GM19193 (cell line): ENCODE data around the gene ZSCAN9.

Experiments used
- POLR2A ChIP-seq: IDR thresholded peaks from 4 replicates; pipeline ENCODE4 v1.6.1; 2011; ENCODE audit not compliant: insufficient read depth, insufficient read length; ENCODE audit errors: extremely low read depth

The ZSCAN9 gene

DNA sequence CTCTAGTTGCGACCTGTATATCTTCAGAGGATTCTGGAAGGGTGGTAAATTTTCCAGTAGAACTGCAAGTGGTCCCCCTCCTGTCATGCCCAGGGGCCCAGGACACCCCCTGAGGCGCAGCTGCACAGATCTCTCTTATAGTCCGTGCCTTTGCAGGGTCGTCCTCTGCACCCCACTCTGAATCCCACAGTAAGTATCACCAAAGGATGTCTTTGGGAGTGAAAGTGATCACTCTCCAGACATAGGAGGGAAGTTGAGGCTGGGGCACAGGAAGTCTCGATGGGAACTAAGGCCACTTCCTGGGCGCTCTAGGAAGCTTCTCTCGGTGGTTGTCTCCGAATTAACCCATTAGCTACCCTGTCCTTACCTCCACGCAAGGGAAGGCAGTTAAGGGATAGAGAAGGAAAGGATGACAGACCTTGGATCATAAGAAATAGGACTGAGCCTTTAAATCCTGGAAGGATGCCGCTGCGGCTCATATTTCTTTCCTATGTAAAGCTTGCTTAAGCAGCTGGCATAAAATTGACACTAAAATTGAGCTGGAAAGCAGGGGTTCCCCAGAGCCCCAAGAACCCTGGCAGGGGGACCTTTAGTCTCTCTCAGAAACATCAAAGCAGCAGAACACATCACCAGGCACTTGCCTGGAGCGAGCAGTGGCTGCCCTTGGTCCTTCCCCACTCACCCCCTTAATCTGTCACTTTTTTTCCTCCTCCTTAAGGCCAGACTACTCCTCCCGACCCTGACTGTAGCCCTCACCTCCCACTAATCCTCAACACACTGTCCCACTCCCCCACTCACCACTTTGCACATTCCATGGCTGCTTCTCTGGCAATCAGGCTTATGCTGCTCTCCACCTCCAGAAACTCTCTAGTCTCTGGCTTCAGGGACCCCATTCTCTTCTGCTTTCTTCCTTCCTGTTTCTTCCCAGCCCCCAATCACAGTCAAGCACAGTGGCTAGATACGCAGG lies 27.2 kb downstream of the ZSCAN9 start, which contains the start of gene ZKSCAN4:
TSS of gene ZKSCAN4 (minus strand) at position 261 of the 967 bp plus-strand sequence. CDS start 289 bp downstream, outside the sequence.
- TF ChIP-seq POLR2A = peak; percentile 48

DNA sequence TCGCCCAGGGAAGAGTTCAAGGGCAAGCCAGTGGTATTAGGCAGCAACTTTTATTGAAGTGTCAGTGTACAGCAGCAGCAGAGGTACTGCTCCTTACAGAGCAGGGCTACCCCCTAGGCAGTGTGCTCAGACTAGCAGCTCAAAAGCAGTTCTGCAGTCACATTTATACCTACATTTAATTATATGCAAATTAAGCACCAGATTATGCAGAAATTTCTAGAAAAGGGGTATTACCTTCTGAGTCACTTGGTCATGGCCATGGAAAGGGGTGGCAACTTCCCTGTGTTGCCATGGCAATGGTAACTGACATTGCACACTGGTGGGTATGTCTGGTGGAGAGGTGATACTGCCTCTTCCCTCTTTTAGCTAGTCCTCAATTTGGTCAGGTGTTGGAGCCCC lies 29.0 kb downstream of the ZSCAN9 start:
- no peak for TF ChIP-seq POLR2A

DNA sequence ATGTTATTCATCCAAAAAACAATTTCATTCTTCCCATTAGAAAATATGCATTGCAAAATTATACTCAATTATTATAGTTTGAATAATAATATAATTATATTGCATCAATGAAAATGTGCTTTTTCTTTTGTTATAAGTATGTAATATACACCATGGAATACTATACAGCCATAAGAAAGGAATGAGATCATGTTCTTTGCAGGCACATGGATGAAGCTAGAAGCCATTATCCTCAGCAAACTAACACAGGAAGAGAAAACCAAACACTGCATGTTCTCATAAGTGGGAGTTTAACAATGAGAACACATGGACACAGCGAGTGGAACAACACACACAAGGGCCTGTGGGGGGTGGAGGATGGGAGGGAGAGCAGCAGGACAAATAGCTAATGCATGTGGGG lies 32.0 kb downstream of the ZSCAN9 start:
- TF ChIP-seq POLR2A = no peak

DNA sequence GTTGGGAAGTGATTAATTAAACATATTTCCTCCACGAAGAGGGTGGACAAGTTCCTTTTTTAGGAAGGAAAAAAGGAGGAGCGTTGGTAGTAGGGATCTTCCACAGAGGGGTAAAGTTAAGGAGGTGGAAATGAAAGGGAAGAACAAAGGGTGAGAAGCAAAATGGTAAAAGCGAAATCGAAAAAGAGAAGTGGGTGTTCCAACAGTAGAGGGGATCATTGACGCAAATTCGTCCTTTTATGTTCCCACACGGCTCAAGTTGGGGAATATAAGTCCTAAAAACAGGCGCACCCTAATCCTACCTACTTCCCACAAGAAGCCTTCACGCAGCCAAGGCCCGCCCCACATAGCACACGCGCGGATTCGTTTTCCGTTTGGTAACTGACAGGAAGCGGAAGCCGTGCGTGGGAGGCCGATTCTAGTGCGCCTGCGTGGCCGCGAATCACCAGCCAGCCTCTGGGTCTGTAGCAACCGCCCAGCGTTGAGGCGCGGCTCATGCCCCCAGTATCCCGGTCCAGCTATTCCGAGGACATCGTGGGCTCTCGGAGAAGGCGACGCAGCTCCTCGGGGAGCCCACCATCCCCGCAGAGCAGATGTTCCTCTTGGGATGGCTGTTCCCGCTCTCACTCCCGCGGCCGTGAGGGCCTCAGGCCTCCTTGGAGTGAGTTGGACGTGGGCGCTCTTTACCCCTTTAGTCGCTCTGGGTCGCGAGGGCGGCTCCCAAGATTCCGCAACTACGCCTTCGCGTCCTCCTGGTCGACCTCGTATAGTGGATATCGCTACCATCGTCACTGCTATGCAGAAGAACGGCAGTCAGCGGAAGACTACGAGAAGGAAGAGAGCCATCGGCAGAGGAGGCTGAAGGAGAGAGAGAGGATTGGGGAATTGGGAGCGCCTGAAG lies 34.1 kb downstream of the ZSCAN9 start, which contains the start of gene NKAPL:
TSS of gene NKAPL (plus strand) at position 421 of the 901 bp plus-strand sequence. CDS start at position 496, 75 bp downstream.
- TF ChIP-seq POLR2A = peak; percentile 39

DNA sequence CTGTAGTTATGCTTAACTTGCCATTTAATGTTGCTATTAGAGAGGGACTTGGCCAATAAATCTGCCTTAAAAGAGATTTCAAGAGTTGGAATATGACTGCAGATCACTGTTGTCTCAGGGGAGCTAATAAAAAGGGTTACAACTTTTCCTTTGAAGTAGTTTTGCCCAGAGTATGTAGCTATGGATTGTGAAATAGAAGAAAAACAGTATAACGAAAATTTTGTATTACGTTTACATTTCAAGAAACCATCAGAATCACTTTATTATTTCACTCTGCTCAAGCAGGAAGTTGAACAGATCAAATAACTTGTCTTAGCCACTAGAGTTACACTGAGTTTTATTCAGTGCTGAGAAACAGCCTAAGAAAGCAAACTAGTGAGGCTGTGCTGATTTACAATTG lies 38.8 kb downstream of the ZSCAN9 start:
- TF ChIP-seq POLR2A = no peak

DNA sequence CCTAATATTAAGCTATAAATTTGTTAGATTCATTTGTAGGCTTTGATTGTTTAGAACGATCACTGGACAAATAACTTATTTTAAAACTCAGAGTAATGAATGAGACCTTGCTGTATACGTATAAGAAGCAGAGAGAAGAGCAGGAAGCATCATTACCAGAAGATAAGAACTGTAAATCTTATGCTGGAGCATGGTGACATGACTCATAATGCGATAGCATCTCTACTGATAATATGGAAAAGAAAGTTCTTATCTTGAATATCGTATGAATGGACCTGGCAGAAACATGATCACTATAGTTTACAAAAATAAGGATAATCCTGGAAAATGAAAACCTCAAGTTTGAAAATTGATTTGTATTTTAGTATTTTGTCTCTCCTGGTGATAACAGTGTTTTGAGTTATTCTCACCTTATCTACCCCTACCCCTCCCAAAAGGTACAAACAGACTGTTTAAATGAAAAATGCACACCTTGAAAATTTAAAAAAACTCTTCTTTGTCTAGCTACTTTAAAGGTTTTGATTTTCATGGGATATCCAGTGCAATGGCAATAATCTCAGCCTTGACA lies 39.8 kb downstream of the ZSCAN9 start:
- TF ChIP-seq POLR2A = no peak

DNA sequence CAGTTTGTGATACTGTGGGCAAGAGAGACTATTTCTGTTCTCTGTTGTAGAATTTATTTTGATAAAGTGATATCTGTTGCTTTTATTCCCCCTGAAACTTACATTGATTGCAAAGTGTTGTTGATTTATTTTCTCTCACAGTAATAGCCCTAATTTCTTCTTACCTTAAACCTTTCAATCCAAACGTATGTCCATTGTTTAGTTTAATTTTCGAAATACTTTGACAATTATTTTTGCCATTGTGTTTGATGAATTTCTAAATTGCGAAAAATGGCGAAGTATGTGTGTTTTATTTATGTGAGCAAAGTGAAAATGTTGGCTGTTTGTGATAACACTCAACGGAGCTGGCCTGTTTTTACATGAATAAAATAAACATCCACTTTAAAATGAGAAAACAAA lies 41.5 kb downstream of the ZSCAN9 start:
- no peak for TF ChIP-seq POLR2A

DNA sequence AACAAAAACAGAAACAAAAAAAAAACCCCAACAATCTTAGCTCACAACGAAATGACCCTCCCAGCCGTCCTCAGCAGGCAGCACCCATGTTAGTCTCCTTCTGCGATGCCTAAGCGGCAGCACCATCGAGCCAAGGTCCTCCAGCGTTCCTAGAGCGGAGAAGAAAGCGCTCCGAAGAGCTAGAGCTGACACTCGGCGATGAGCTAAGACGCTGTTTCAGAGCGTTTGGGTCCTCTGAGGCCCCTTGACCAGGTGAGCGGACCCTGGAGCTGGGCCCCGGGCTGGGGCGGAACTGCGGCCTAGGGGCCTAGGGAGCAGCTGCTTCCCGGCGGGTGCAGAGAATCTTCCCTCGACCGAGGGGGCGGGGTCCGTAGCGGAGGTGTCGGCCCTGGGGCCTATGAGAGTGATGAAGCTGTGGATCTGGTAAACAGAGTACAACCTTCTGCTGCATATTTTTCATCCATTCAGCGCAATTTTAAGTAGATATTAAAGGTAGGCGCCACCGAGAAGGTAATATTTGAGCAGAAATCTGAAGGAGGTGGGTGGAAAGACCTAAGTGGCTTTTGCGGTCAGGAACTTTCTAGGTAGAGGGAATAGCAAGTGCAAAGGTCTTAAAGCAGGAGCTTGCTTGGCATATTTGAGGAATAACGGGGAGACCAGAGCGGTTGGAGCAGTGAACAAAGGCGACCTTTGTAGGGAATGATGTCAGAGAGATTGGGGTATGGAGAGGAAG lies 42.1 kb downstream of the ZSCAN9 start, which contains the start of gene ZSCAN26:
TSS of gene ZSCAN26 (plus strand) at position 182 of the 733 bp plus-strand sequence. CDS start 4,777 bp downstream, outside the sequence.
- peak; percentile 80 for TF ChIP-seq POLR2A

DNA sequence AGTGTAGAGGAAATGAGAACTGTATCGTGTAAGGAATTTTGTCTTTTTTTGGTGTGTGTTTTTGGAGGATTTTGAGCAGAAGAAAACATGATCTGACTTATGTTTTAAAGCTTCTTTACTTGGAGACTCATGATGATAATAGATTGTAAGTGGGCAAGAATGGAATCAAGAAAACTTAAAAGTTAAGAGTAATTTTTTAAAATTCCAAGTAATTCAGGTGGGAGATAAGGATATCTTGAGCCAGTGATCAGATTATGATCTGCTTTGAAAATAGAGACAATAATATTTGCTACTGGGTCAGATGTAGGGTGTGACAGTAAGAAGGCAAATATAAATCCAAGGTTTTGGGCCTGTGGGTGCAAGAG lies 42.6 kb downstream of the ZSCAN9 start:
- no peak for TF ChIP-seq POLR2A

DNA sequence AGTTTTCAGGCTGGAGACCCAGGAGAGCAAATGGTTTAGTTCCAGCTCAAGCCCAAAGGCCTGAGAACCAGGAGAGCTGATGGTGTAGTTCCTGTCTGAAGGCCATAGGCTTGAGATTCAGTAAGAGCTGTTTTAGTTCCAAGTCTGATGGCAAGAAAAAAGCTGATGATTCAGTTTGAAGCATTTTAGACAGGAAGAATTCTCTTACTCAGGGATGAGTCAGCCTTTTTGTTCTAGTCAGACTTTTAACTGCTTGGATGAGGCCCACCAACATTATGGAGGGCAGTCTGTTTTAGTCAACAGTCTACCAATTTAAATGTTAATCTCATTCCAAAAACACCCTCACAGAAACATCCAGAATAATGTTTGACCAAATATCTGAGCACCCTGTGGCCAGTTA lies 44.4 kb downstream of the ZSCAN9 start:
- TF ChIP-seq POLR2A = no peak

DNA sequence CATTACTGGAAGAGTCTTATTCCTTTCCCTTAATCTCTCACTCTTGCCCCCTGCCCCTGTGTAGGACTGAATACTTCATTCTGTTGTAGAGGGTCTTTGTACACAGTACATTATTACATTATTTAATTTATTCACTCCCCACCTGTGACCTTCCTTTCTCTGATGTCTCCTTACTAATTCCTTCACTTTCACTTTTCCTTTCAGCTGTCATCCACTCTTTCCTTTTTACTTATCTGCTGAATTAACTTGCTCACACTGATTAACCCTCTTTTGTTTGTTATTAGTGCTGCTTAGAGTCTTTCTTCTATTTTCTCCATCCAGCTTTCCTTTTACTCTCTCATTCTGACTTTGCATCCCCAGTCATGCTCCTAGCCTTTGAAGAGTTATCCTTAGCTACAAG lies 49.8 kb downstream of the ZSCAN9 start:
- no peak for TF ChIP-seq POLR2A

DNA sequence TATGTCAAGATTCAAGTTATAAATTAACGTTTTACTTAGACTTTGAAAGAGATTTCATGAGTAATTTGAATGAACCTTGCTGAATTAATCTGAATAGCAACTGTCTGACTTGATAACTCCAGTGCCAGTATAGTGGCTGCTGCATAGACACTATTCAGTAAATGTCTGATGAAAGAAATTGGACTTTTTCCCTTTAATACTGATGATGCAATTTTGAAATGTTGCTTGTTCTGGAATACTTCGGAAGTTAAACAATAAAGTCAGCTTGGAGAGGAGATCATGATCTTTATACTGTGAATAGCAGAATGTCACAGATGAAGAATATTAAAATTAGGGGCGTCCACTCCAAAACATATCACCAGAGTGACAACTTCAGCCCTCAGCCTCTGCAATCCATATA lies 52.7 kb downstream of the ZSCAN9 start:
- TF ChIP-seq POLR2A = no peak

DNA sequence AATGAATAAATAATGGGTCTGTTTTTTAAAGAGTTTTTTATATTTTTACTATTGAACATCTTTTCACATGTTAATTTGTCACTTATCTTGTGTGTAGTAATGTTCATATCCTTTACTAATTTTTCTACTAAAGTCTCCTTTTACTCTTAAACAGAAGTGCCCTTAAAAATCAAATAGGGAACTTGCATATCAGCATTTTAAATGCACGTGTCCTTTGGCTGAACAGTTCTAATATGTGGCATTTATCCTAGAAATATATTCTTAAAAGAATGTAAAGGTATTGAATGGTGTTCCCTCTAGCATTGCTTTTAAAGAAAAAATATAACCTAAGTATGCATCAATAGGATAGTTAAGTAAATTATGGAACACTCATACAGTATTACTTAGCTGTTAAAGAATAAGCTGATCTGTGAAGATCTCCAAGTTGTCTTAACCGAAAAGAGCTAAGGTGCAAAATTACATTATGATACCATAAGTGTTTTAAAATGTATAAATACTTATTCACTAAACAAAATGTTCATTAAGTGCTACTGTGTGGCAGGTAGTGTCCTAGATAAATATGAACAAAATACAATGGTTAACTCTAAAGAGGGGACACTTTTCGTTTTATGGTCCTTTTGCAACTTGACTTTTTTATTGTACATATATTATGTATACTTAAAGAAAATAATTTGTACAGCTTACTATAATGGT lies 55.7 kb downstream of the ZSCAN9 start:
- no peak for TF ChIP-seq POLR2A
